Cardiac muscle cell (in vitro differentiated cells and primary cell): ENCODE results near the gene RCSD1. TPM values are rescaled to one million over a fixed set of nuclear protein-coding genes. Genes with fewer than 3 reads are reported as not detected.
A peak's percentile ranks its signal among the peaks of the same experiment; 100 is the strongest.

ENCODE experiments used
- DNase-seq, 2 donors: peaks; one replicate each; pipeline versions ENCODE4 v3.0.0 to v3.0.0-alpha.2; 2010 to 2017; ENCODE audit warnings: low read depth in 1 of 2, low spot score in 1 of 2
- H3K27ac ChIP-seq: fragments of 200-600 bp; sonication (generic); 2 replicates; pipeline ENCODE4 v1.5.1; 2016
- H3K27me3 ChIP-seq: fragments of 200-600 bp; sonication (generic); 2 replicates; pipeline ENCODE4 v1.6.0; 2016; ENCODE audit warnings: control low read depth
- H3K36me3 ChIP-seq: fragments of 200-600 bp; sonication (generic); 2 replicates; pipeline ENCODE4 v1.5.1; 2016; ENCODE audit warnings: control low read depth
- H3K4me1 ChIP-seq: fragments of 200-600 bp; sonication (generic); 2 replicates; pipeline ENCODE4 v1.8.1; 2017; ENCODE audit warnings: low read depth, mild to moderate bottlenecking, mixed run types
- H3K4me3 ChIP-seq: fragments of 200-600 bp; sonication (generic); 2 replicates; pipeline ENCODE4 v1.5.1; 2016; ENCODE audit warnings: mild to moderate bottlenecking
- H3K9me3 ChIP-seq: fragments of 200-600 bp; sonication (generic); 2 replicates; pipeline ENCODE4 v1.5.1; 2017; ENCODE audit warnings: low read depth, mild to moderate bottlenecking, control low read depth
- polyA plus RNA-seq: library from polyadenylated mRNA; unstranded; fragments of >200 nt; fragmentation: Nextera tagmentation; extraction: Ambion mirVana; gene quantifications from 2 replicates; pipeline ENCODE4 v1.2.1, GENCODE V29; 2016
- total RNA-seq: library from RNA; depleted of rRNA; stranded (reverse); fragments of >200 nt; gene quantifications from 2 replicates; pipeline ENCODE4 v1.2.3, GENCODE V29; 2016
- TF ChIP-seq, protein P1 (sequence below): IDR thresholded peaks from 2 replicates; pipeline ENCODE4 v1.5.1; 2012; ENCODE audit warnings: low read depth, mild to moderate bottlenecking, low read length

RCSD1 gene
- total and polyA plus RNA-seq, 2 experiments from 2014 or later, result 77.3 to 317 TPM

DNA sequence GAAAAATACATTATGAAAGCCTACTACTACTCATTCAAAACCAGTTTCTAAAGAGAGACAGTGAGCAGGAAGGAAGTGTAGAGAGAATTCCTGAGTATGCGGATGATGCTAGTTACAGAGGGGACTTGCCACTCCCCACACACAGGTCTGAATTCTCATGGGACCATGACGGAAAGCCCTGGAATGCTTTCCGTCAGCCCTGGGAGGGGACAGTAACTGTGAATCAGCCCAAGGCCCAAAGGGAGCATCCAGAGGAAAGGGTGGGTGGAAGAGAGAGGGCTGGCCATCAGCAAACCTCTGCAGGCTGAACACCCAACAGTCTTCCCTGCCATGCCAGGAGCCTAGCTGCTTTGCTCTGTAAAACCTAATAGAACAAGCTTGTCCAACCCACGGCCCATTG is 36.4 kb downstream of the RCSD1 start:
- no peaks in the 10 kb centered on the region for H3K9me3 ChIP-seq
- no peak overlapping the region for H3K4me3 ChIP-seq
- no peaks in the 10 kb centered on the region for H3K36me3 ChIP-seq
- H3K27ac ChIP-seq, result peak overlapping the region; percentile 96
- H3K4me1 ChIP-seq, result peaks cover 64% of the 10 kb centered on the region
- DNase-seq, result peak in 1 of 2 donors; percentile 68
- TF ChIP-seq, protein P1, sequence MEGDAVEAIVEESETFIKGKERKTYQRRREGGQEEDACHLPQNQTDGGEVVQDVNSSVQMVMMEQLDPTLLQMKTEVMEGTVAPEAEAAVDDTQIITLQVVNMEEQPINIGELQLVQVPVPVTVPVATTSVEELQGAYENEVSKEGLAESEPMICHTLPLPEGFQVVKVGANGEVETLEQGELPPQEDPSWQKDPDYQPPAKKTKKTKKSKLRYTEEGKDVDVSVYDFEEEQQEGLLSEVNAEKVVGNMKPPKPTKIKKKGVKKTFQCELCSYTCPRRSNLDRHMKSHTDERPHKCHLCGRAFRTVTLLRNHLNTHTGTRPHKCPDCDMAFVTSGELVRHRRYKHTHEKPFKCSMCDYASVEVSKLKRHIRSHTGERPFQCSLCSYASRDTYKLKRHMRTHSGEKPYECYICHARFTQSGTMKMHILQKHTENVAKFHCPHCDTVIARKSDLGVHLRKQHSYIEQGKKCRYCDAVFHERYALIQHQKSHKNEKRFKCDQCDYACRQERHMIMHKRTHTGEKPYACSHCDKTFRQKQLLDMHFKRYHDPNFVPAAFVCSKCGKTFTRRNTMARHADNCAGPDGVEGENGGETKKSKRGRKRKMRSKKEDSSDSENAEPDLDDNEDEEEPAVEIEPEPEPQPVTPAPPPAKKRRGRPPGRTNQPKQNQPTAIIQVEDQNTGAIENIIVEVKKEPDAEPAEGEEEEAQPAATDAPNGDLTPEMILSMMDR, result no peak
- no peaks in the 10 kb centered on the region for H3K27me3 ChIP-seq

DNA sequence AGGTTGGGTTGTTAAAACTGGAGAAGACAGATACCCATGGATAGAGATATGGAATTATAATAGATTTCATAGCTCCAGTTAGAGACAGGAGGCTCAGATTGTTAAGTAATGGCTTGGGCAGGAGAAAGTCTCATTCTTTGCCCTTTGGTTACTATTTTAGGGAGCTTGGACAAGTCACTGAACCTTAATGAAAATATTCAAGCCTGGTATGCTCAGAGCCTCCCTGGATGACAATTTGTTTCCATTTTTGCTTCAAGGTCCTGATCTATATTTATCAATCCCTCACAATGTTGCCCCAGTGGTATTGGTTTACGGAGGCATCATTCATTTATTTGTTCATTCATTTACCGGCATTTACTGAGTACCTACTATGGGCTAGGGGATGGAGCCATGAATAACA is 37.5 kb downstream of the RCSD1 start:
- H3K27me3 ChIP-seq, result no peaks in the 10 kb centered on the region
- no peaks in the 10 kb centered on the region for H3K36me3 ChIP-seq
- H3K4me3 ChIP-seq, result no peak overlapping the region
- peaks cover 59% of the 10 kb centered on the region for H3K4me1 ChIP-seq
- H3K9me3 ChIP-seq, result no peaks in the 10 kb centered on the region
- DNase-seq, result no peak
- TF ChIP-seq, protein P1, result no peak
- H3K27ac ChIP-seq, result peak overlapping the region; percentile 96

DNA sequence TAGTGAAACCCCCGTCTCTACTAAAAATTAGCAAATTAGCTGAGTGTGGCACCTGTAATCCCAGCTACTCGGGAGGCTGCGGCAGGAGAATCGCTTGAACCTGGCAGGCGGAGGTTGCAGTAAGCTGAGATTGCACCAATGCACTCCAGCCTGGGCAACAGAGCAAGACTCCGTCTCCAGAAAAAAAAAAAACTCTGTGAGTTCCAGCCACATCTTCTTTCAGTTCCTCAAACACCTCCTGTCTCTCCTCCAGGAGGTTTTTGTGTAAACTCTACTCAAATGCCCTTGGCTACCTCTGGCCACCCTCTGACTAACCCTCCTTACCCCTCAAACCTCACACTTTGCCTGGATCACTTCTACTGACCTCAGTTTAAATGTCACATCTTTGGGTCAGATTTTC is 38.1 kb downstream of the RCSD1 start:
- TF ChIP-seq, protein P1, result no peak
- H3K36me3 ChIP-seq, result no peaks in the 10 kb centered on the region

DNA sequence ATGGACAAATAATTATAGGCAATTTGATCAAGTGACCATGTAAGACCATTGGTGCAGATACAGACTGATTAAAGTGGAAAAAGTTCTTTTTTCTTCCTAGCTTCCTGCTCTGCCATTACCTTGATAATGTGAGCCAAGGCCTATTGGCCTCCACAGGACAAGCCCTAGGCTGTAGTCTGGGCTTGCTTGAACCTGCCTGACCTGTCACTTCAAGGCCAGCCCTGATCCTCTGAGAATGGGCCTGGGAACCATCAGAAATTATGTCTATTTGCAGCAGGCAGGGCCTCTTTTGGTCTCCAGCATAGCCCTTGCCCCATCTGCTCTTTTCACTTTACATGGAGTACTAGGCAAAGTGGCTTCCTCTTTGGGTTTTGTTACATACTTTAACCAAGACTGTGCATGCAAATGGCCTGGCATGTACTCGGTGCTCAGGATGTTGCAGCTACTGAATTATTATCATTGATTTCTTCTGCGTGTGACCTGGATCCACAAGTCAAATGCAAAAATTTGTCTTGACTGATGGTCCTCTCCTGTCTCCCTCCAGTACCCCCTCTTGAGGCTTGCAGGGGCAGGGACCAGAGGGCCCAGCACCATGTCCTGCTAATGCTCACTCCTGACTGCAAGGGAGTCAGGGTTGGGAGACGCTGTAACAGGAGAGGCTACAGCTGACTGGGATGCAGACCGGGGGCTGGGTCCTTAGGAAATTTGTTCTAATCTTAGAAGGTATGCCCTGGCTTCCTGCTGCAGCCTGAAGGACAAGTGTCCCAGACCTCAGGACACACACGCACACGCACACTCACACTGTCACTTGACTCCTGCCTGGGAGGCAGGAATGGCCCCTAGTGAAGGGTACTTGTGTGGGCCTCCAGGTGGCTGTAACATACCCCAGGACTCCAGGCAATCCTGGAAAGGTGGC is 39.4 kb downstream of the RCSD1 start:
- H3K9me3 ChIP-seq, result no peaks in the 10 kb centered on the region
- peaks cover 8% of the 10 kb centered on the region for H3K36me3 ChIP-seq
- peak overlapping the region; percentile 96 for H3K27ac ChIP-seq
- no peak overlapping the region for H3K4me3 ChIP-seq
- no peaks in the 10 kb centered on the region for H3K27me3 ChIP-seq
- peak in 1 of 2 donors; percentile 90 for DNase-seq
- TF ChIP-seq, protein P1, result no peak
- H3K4me1 ChIP-seq, result peaks cover 45% of the 10 kb centered on the region

More for the DNA sequence above, 38.1 kb downstream of the RCSD1 start:
- H3K27ac ChIP-seq, result peak overlapping the region; percentile 96
- peaks cover 53% of the 10 kb centered on the region for H3K4me1 ChIP-seq
- no peaks in the 10 kb centered on the region for H3K27me3 ChIP-seq
- DNase-seq, result no peak
- H3K4me3 ChIP-seq, result no peak overlapping the region
- no peaks in the 10 kb centered on the region for H3K9me3 ChIP-seq

DNA sequence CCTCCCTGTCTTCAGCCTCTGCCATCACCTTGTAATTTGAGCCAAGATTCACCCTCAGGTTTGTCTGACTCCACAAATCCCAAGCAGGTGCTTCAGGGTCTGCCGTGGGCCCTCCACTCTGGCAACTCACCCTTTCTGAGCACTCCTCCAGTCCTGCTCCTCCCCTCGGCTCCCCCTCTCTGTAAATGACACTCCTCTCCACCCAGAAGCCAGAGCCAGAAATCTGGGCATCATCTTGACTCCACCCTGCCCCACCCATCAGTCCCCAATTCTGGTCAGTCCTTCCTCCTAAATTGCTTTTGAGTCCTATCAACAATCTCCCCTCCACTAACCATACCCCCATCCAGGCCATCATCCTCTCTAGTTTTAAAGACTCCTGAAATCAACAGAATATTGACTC is 40.5 kb downstream of the RCSD1 start:
- H3K27ac ChIP-seq, result peak overlapping the region; percentile 96
- H3K4me1 ChIP-seq, result peaks cover 45% of the 10 kb centered on the region
- H3K27me3 ChIP-seq, result no peaks in the 10 kb centered on the region
- H3K9me3 ChIP-seq, result no peaks in the 10 kb centered on the region
- TF ChIP-seq, protein P1, result no peak
- no peak for DNase-seq
- no peak overlapping the region for H3K4me3 ChIP-seq
- H3K36me3 ChIP-seq, result peaks cover 8% of the 10 kb centered on the region
